NK-92 treated with Interleukin-12 subunit alpha and Interleukin-12 subunit beta, amount 100 ng/mL, for 24 hours (cell line): ENCODE results near the gene SLC20A1.
A peak's percentile ranks its signal among the peaks of the same experiment; 100 is the strongest.
"Not testable (repeated sequence)": the region's sequence is repeated elsewhere in the genome, so short reads cannot be mapped to it uniquely, and the experiment has no call there.

Source experiments
- DNase-seq: peaks from one replicate; lab custom pipeline; 2025; lab: John Stamatoyannopoulos, UW

The SLC20A1 gene, protein sequence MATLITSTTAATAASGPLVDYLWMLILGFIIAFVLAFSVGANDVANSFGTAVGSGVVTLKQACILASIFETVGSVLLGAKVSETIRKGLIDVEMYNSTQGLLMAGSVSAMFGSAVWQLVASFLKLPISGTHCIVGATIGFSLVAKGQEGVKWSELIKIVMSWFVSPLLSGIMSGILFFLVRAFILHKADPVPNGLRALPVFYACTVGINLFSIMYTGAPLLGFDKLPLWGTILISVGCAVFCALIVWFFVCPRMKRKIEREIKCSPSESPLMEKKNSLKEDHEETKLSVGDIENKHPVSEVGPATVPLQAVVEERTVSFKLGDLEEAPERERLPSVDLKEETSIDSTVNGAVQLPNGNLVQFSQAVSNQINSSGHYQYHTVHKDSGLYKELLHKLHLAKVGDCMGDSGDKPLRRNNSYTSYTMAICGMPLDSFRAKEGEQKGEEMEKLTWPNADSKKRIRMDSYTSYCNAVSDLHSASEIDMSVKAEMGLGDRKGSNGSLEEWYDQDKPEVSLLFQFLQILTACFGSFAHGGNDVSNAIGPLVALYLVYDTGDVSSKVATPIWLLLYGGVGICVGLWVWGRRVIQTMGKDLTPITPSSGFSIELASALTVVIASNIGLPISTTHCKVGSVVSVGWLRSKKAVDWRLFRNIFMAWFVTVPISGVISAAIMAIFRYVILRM

DNA sequence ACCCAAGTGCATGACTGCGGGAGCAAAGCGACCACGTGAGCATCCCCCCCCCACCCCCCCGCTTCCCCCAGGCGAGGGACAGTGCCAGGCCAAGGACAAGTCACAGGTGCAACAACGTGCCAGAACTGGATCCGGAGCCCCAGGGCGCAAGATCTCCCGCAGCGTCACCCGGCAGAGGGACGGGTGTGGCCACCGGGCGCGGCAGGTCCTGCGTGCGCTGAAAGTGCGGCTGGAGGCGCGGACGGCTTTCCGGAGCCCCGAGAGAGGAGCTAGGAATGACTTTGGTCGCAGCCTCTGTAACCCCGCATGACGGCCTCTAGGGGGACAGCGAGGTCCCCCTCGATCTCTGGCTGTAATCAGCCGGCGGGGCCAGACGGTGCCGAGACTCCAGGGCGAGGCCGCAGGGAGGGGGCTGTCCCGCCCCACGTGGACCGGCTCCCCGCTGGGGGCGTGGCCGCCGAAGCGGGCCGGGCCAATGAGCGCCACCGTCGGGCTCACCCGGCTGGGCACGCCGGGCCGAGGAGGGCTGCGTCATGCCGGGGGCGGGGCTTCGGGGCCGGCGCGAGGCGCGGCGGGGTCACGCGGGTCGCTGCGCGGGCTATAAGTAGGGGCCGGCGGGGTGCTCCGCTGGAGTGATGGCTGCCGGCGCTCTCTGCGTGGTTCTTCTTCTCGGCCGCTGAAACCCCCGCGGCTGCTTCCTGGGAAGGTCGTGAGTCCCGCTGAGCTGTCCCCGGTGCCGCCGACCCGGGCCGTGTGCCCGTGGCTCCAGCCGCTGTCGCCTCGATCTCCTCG, at the start of gene SLC20A1:
Gene SLC20A1, plus strand, starts transcription at position 630 of the 792 bp plus-strand sequence. CDS start 890 bp downstream, outside the sequence.
- peak; percentile 97 for DNase-seq

DNA sequence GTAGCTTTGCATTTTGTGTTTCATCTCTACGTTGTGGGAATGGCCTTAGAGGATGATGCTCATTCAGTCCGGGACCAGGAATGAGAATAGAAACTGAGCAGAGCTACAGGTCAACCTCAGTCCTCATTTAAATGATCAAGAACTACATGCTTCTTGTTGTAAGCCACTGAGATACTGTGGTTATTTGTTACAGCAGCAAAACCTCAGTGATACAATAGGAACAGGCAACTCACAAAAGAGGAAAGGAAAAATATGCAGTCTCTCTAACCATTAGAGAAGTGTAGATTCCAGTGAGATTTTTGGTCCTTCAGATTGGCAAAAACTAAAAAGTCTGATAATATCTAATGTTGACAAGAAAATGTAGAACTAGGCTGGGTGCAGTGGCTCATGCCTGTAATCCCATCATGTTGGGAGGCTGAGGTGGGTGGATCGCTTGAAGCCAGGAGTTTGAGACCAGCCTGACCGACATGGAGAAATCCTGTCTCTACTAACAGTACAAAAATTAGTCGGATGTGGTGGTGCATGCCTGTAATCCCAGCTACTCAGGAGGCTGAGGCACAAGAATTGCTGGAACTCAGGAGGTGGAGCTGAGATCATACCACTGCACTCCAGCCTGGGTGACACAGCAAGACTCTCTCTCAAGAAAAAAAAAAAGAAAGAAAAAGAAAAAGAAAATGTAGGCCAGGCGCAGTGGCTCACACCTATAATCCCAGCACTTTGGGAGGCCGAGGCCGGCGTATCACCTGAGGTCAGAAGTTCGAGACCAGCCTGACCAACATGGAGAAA, 48.0 kb upstream of the SLC20A1 start:
- DNase-seq = no peak

DNA sequence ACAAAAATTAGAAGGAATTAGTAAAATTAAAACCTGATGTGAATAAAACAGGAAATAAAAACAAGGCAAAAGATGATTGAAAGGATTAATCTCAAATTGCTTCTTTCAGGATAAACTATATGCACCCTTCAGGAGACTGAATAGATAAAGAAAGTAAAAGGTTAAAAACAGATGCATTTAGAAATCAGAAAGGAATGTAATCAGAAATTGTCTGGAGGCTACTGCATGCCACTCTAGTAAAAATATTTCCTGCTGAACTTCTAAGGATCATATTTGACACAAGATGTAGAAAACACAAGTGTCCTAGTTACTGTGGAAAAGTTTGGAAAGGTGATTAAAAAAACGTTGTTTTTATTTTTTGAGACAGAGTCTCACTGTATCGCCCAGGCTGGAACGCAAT, 45.1 kb upstream of the SLC20A1 start:
- DNase-seq = no peak

DNA sequence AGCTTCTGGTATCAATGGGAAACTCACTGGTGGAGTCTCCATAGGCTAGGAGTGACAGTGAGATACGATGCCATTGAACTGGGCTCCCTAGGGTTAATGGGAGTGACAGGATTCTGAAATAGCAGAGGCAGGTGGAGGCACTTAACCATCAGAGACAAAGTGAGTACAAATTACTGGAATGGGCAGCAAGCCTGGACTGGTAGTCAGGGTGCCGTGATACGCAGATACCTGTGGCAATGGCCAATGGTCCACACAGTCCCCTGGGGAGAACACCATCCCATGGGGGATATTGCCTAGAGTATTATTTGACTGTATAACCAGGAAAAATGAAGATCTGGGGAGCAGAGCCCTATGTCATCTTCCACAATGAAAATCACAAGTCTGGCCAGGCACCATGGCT, 44.0 kb upstream of the SLC20A1 start:
- no peak for DNase-seq

DNA sequence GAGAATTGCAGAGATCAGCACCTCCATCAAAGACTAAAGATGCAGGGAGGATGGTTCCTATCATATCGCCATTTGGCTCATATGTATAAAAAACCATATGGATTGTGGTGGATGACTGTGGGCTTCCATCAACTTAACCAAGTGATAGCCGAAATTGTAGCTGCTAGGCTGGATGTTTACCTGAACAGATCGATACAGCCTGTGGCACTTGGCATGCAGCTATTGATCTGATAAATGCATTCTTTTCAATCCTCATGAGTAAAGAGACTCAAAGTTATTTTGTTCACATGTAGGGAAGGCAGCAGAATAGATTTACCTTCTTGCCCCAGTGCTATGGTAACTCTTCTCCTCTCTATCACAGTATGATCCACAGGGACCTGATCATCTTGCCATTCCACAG, 42.8 kb upstream of the SLC20A1 start:
- no peak for DNase-seq

DNA sequence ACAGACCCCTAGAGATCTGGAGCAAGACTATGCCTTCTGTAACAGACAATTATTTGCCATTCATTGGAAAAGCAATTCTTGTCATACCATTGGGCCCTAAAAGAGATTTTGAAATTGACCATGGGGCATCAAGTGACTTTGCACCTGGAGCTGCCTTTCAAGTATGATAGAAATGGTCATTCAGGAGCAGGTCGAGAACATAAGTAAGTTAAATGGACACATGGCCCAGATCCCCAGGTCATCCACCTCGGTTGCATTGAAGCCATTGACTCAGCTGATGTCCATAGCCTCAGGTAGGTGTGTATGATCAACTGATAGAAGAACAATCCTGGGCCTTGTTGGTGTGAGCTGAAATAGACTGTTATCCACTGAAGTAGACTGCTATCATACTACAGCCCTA, 42.0 kb upstream of the SLC20A1 start:
- DNase-seq = no peak

DNA sequence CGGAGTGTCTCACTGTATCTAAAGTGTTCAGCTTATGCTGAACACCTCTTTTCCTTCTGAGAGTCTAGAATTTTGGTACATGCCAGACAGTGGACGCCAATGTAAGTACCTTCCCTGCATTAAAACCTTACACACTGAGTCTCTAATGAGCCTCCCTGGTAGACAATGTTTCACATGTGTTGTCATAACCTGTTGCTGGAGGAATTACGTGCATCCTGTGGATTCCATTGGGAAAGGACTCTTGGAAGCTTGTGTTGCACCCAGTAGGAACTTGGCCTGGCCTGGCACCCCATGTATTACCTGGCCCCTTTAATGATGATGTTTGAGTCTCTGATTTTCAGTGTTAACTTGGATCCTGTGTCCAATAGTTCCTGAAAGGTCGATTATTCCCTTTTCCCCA, 40.8 kb upstream of the SLC20A1 start:
- DNase-seq = no peak

DNA sequence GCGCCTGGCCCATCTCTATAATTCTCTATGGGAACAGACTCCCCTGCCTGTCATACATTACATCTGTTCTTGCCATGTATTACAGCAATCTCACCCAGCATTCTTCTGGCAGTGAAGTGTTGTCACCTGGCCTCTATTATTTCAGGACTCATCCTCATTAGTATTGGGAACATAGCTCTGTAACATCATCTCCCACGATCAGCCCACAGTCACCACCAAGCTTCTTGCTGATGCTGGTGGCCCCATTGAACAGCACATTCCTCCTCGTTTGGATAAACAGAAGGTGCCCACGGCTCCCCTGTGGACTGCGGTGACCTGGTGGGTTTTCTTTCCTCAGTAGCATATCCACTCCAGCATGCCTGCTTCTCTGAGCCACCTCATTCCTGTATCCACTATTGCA, 39.8 kb upstream of the SLC20A1 start:
- no peak for DNase-seq

DNA sequence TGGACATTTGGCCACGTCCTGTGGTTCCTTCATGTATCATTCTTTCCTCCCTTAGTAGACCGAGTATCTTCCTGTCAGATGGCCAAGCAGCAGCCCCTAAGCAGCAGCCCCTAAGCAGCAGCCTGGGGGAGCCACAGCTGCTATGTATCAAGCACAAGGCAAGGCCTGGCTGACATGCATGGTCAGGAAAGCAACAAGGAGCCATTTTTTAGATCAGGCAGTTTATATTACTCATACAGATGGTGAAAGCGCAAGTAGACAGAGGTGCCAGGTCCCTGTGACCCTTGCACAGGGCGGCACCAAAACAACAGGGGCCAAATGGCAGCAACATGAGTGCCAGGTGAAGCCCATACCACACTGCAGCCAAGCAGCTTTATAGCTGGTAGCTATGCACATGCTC, 39.2 kb upstream of the SLC20A1 start:
- DNase-seq = no peak

DNA sequence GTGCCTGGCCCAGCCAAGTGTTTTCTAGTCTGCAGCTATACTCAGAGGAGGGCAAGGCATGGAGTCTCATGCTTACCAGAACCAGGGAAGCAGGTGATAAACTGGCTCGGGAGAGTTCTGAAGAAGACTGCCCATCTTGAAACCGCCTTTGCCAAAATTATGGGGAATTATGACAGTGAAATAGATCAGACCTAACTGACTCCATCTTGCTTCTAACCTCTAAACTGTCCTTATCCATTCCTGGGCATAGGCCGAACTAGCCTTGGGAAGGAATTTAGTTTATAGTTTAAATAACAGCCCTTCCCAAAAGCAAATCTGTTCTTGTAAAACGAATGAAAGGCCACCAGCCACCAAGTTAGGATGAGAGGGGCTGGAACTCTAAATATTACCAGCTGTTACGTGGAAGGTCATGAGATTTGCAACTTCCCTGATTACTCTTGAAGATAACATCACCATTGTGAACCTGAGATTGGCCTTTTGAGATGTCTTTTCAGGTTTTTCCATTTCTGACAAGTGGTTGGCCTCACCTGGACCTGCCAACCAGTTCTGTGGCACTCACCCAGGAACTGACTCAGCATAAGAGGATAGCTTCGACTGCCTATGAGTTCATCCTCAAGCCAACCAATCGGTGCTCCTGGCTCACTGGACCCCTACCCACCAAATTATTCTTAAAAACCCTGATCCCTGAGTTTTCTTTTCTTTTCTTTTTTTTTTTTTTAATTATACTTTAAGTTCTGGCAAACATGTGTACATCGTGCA, 37.9 kb upstream of the SLC20A1 start:
- no peak for DNase-seq

DNA sequence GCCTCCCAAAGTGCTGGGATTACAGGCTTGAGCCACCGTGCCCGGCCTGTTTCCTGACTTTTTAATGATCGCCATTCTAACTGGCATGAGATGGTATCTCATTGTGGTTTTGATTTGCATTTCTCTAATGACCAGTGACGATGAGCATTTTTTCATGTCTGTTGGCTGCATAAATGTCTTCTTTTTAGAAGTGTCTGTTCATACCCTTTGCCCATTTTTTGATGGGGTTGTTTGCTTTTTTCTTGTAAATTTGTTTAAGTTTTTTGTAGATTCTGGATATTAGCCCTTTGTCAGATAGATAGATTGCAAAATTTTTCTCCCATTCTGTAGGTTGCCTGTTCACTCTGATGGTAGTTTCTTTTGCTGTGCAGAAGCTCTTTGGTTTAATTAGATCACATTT, 36.4 kb upstream of the SLC20A1 start:
- not testable (repeated sequence) for DNase-seq

DNA sequence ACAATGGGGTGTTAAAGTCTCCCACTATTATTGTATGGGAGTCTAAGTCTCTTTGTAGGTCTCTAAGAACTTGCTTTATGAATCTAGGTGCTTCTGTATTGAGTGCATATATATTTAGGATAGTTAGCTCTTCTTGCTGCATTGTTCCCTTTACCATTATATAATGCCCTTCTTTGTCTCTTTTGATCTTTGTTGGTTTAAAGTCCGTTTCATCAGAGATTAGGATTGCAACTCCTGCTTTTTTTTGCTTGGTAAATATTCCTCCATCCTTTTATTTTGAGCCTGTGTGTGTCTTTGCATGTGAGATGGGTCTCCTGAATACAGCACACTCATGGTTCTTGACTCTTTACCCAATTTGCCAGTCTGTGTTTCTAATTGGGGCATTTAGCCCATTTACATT, 33.5 kb upstream of the SLC20A1 start:
- not testable (repeated sequence) for DNase-seq

DNA sequence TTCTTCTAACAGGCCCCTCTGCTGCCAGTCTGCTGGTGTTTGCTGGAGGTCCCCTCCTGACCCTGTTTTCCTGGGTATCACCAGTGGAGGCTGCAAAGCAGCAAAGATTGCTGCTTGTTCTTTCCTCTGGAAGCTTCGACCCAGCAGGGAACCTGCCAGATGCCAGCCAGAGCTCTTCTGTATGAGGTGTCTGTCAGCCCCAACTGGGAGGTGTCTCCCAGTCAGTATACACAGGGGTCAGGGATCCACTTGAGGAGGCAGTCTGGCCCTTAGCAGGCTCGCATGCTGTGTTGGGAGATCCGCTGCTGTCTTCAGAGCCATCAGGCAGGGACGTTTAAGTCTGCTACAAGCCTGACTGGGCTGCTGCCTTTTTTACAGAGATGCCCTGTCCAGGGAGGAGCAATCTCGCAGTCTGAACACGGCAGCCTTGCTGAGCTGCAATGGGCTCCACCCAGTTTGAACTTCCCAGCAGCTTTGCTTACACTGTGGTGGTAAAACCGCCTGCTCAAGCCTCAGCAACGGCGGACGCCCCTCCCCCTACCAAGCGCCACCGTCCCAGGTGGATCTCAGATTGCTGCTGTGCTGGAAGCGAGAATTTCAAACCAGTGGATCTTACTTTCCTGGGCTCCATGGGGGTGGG, 31.4 kb upstream of the SLC20A1 start:
- no peak for DNase-seq

DNA sequence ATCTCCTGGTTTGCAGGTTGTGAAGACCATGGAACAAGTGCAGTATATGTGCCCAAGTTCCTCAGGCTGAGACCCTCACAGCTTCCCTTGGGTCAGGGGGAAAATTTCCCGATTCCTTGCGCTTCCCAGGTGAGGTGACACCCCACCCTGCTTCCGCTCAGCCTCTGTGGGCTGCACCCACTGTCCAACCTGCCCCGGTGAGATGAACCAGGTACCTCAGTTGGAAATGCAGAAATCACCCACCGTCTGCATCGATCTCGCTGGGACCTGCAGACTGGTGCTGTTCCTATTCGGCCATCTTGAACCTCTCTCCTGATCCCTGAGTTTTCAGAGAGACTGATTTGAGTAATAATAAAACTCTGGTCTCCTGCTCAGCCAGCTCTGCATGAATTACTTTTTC, 30.7 kb upstream of the SLC20A1 start:
- no peak for DNase-seq

DNA sequence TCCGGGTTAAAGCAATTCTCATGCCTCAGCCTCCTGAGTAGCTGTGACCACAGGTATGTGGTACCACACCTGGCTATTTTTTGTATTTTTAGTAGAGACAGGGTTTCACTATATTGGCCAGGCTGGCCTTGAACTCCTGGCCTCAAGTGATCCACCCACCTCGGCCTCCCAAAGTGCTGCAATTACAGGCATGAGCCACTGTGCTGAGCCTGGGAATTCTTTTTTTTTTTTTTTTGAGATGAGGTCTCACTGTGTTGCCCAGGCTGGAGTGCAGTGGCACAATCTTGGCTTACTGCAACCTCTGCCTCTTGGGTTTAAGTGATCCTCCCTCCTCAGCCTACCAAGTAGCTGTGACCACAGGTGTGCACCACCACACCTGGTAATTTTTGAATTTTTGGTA, 29.9 kb upstream of the SLC20A1 start:
- DNase-seq = not testable (repeated sequence)

DNA sequence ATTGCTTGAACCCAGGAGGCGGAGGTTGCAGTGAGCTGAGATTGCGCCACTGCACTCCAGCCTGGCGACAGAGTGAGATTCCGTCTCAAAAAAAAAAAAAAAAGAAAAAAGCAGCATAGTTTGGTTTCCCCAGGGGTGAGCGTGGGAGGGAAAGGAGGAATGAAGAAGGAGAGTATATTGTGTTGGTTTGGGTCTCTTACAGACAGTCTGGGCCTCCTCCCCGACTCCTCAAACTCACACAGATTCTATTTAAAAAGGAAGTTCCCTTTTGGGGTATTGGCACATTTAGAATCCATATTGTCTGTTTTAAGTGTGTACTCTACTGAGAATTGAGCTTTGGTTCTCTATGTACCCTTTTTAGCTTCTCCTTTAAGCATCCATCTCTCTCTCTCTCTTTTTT, 27.4 kb upstream of the SLC20A1 start:
- DNase-seq = no peak

DNA sequence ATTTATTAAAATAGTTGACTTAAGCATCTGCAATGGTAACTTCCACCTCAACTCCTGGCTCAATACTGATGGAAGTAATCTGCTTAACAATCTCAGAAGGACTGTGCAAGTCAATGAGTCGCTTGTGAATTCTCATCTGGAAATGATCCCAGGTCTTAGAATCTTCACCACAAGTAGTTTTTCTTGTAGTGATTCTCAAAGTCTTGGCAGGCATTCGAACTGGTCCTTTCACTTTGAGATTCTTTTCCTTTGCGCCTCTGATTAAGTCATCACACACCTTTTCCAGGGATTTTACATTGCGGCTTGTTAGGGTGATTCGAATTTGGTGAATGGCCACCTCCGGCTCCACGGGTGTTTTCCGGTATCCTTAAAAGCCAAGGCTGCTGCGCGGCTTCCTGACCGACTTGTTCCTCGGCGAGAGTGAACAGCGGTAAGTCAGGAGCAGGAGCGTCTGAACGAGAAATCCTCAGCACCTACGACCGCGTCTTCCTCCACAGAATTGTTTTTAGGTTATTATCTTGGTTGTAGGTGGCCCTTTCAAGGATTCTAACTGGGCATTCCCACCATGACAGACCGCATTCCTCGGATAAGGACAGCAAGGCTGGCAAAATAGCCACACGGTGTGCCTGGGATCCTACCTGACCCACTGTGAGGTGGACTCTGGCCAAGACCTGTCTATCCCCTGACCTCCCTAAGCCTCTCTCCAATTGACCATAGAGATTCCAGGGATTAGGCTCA, 23.8 kb upstream of the SLC20A1 start:
- DNase-seq = no peak

DNA sequence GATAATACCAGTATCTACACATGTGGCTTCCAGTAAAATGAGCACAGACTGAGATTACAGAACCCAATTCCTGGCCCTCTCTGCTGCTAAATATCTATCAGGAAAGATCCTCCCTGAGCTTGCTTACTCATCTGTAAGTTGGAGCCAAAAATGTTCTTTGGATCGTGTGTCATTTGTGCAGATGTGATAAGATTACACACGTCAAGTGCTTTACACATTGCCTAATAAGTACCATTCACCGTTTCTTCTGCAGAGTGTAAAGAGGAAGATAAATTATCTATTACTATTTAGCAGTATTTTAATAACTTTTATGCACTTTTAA, 23.2 kb upstream of the SLC20A1 start:
- DNase-seq = no peak

DNA sequence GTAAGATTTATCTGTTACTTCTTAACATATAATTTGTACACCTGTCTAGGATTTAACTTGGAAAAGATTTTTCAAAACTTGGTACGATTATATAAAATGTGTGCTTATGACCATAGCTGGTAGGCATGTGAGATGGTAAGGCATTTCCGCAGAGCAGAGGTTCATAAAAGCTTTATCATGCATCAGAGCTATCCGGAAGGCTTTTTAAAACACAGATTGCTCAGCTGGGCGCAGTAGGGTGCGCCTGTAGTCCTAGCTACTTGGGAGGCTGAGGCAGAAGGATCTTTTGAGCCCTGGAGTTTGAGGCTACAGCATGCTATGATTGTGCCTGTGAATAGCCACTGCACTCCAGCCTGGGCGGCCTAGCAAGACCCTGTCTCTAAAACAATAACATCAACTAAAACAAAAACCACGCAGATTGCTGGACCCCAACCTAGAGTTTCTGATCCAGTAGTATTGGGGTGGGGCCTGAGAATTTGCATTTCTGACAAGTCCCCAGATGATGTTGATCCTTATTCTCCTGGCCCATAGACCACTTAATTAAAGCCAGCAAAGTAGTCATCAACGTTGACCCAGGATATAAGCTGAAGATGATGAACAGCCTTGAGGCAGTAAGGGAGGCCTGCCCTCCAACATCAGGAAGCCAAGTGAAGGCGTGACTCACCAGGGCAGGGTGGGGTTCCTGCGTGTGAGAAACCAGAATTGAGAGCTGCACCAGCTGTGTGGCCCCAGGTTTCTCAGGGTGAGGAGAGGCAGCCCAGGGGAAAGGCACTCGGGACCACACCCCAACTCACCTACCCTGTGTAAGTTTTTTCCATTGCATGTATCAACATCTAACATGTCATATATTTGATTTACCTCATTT, 21.6 kb upstream of the SLC20A1 start:
- peak; percentile 83 for DNase-seq
